Measurements from ENCODE around the gene ASF1A. TPM values are rescaled to one million over a fixed set of nuclear protein-coding genes. Genes with fewer than 3 reads are reported as not detected.
"Not testable (repeated sequence)": the region's sequence is repeated elsewhere in the genome, so short reads cannot be mapped to it uniquely, and the experiment has no call there.

ASF1A gene
- total and polyA plus RNA-seq, 2 experiments from 2014 or later, result 15.5 to 21.5 TPM

DNA sequence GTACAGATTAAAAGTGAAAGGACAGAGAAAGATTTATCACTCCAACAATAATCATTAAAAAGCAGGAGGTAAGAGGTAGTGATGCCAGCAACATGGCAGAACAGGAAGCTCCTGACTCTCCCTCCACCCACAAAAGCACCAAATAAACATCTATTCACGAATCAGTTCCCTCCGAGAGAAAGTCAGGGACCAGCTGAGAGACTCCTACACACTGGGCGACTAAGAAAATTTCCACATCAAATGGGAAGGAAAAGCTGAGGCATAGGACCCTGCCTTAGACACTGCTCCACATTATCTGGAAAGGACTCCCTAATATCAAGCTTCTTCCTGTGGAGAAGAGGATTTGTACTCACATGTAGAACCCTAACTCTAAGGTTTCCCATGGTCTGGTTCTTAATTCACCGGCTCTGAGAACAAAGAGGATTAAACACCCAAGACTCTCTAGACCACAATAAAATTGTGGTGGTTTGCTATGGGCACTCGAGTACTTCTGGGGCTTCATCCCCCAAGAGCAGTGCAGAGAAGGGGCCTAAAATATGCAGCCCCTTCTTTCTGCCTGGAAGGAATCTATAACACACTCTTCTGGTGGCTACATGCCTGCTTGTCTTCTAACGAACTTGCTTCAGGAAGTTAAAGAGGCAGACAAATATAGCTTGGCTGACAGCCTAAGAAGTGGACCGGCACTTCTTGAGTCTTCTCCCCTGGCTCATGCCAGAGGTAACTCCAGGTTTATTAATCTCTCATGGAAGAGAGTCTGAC, 29.4 kb upstream of the ASF1A start:
- Histone ChIP-seq H3K4me2 (ENCODE audit: unreplicated experiment) (no peak overlapping the region), H3K9me3 (ENCODE audit: low read depth) (no peaks in the 10 kb centered on the region), H3K79me2 (ENCODE audit: insufficient read depth) (peaks cover 72% of the 10 kb centered on the region), H3K27ac (no peak overlapping the region), H3K9ac (no peak overlapping the region), H3K9me2 (ENCODE audit: insufficient read depth) (no peaks in the 10 kb centered on the region), H2AFZ (no peak overlapping the region), H4K20me1 (ENCODE audit: insufficient read depth) (no peaks in the 10 kb centered on the region), H3F3A (ENCODE audit: insufficient read depth) (no peaks in the 10 kb centered on the region), H3K4me3 (no peak overlapping the region), H3K4me1 (ENCODE audit: insufficient read depth) (peaks cover 4% of the 10 kb centered on the region; the same call in 1 of the 2 replicates), H3K36me3 (ENCODE audit: low read depth) (no peaks in the 10 kb centered on the region), H3K27me3 (replicated peaks; ENCODE audit: insufficient read depth) (no peaks in the 10 kb centered on the region)
- TF ChIP-seq EZH2 (IDR thresholded peaks at IDR 0.05; ENCODE audit: insufficient read depth, poor library complexity, severe bottlenecking), result no peak
- TF ChIP-seq EZH2phosphoT487 (IDR thresholded peaks at IDR 0.05; ENCODE audit: insufficient read depth, low read depth), result no peak
- no peak for DNase-seq
- in situ Hi-C loops (cut with MboI), result no loop called here
- whole genome bisulfite sequencing, 2 experiments (ENCODE audit: low coverage in 1 of 2, low lambda C conversion rate in 2 of 2, missing lambda C conversion rate in 2 of 2), result 68 to 70% methylated on average over 7 of the region's 7 CpGs

DNA sequence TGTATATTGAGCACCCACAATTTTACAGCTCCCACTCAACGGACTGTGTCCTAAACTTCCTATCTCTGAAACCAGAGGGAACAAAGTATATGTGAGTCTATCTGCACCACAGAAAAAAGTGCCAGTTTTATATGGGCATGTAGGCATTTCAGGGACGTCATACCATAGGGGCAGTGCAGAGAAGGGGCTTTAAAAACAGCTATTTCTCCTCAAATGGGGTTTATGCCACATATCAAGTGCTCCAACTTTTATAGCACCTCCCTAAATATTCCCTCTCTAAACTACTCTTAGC, 28.9 kb upstream of the ASF1A start:
- DNase-seq, result no peak
- Histone ChIP-seq H3F3A (ENCODE audit: insufficient read depth) (no peaks in the 10 kb centered on the region), H3K36me3 (ENCODE audit: low read depth) (no peaks in the 10 kb centered on the region), H3K27ac (no peak overlapping the region), H3K9me3 (ENCODE audit: low read depth) (no peaks in the 10 kb centered on the region), H4K20me1 (ENCODE audit: insufficient read depth) (no peaks in the 10 kb centered on the region), H3K9me2 (ENCODE audit: insufficient read depth) (no peaks in the 10 kb centered on the region), H3K4me2 (ENCODE audit: unreplicated experiment) (no peak overlapping the region), H3K9ac (no peak overlapping the region), H3K4me3 (no peak overlapping the region), H3K27me3 (replicated peaks; ENCODE audit: insufficient read depth) (no peaks in the 10 kb centered on the region), H2AFZ (no peak overlapping the region), H3K4me1 (ENCODE audit: insufficient read depth) (peaks cover 6% of the 10 kb centered on the region; the same call in 1 of the 2 replicates), H3K79me2 (ENCODE audit: insufficient read depth) (peaks cover 74% of the 10 kb centered on the region)
- WGBS, 2 experiments (ENCODE audit: low coverage in 1 of 2, low lambda C conversion rate in 2 of 2, missing lambda C conversion rate in 2 of 2), result 53 to 57% methylated on average over 2 of the region's 2 CpGs
- no peak for TF ChIP-seq EZH2phosphoT487 (IDR thresholded peaks at IDR 0.05; ENCODE audit: insufficient read depth, low read depth)
- TF ChIP-seq EZH2 (IDR thresholded peaks at IDR 0.05; ENCODE audit: insufficient read depth, poor library complexity, severe bottlenecking), result no peak
- in situ Hi-C loops (cut with MboI), result no loop called here

DNA sequence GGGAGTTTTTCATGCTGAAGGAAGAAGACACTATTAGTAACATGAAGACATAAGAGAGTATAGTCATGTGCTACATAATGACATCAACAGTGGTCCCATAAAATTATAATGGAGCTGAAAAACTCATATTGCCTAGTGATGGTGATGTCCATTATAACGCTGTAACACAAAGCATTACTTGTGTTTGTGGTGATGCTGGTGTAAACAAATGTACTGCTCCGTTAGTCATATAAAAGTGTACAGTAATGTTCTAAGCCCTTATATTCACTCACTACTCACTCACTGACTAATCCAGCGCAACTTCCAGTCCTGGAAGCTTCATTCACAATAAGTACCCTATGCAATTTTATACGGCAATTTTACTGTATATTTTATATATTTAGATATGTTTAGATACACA, 26.8 kb upstream of the ASF1A start:
- Histone ChIP-seq H3K79me2 (ENCODE audit: insufficient read depth) (peaks cover 81% of the 10 kb centered on the region), H4K20me1 (ENCODE audit: insufficient read depth) (no peaks in the 10 kb centered on the region), H3K4me2 (ENCODE audit: unreplicated experiment) (no peak overlapping the region), H3K36me3 (ENCODE audit: low read depth) (no peaks in the 10 kb centered on the region), H3K4me3 (no peak overlapping the region), H2AFZ (no peak overlapping the region), H3K4me1 (ENCODE audit: insufficient read depth) (peaks cover 6% of the 10 kb centered on the region; the same call in 1 of the 2 replicates), H3F3A (ENCODE audit: insufficient read depth) (no peaks in the 10 kb centered on the region), H3K9ac (no peak overlapping the region), H3K27ac (no peak overlapping the region), H3K9me3 (ENCODE audit: low read depth) (no peaks in the 10 kb centered on the region), H3K9me2 (ENCODE audit: insufficient read depth) (no peaks in the 10 kb centered on the region), H3K27me3 (replicated peaks; ENCODE audit: insufficient read depth) (no peaks in the 10 kb centered on the region)
- in situ Hi-C loops (cut with MboI), result no loop called here
- TF ChIP-seq EZH2phosphoT487 (IDR thresholded peaks at IDR 0.05; ENCODE audit: insufficient read depth, low read depth) (no peak), EZH2 (IDR thresholded peaks at IDR 0.05; ENCODE audit: insufficient read depth, poor library complexity, severe bottlenecking) (no peak)
- no peak for DNase-seq
- WGBS, 2 experiments (ENCODE audit: low coverage in 1 of 2, low lambda C conversion rate in 2 of 2, missing lambda C conversion rate in 2 of 2), result 78 to 80% methylated on average over 4 of the region's 4 CpGs

DNA sequence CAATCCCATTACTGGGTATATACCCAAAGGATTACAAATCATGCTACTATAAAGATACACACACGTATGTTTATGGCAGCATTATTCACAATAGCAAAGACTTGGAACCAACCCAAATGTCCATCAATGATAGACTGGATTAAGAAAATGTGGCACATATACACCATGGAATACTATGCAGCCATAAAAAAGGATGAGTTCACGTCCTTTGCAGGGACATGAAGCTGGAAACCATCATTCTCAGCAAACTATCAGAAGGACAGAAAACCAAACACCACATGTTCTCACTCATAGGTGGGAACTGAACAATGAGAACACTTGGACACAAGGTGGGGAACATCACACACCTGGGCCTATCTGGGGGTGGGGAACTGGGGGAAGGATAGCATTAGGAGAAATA, 25.1 kb upstream of the ASF1A start:
- not testable (repeated sequence) for H3K27ac ChIP-seq
- 96 to 100% methylated on average over 2 of the region's 2 CpGs for WGBS, 2 experiments (ENCODE audit: low coverage in 1 of 2, low lambda C conversion rate in 2 of 2, missing lambda C conversion rate in 2 of 2)

DNA sequence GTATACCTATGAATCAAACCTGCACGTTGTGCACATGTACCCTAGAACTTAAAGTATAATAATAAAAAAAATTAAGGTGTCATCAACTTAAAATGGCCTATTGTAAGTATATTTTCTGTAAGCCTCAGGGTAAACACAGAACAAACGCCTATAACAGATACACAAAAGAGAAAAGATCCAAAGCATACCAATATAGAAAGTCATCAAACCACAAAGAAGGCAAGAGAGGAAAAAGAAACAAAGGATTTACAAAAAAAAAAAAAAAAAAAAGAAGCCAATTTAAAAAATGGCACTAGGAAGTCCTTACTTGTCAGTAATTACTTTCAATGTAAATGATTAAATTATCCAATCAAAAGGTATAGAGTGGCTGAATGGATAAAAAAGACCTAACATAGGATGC, 24.6 kb upstream of the ASF1A start:
- WGBS, 2 experiments (ENCODE audit: low coverage in 1 of 2, low lambda C conversion rate in 2 of 2, missing lambda C conversion rate in 2 of 2), result 75 to 76% methylated on average over 2 of the region's 2 CpGs
- in situ Hi-C loops (cut with MboI), result no loop called here
- Histone ChIP-seq H3K27me3 (replicated peaks; ENCODE audit: insufficient read depth) (no peaks in the 10 kb centered on the region), H3K4me2 (ENCODE audit: unreplicated experiment) (no peak overlapping the region), H4K20me1 (ENCODE audit: insufficient read depth) (no peaks in the 10 kb centered on the region), H2AFZ (no peak overlapping the region), H3K79me2 (ENCODE audit: insufficient read depth) (peaks cover 77% of the 10 kb centered on the region), H3K27ac (no peak overlapping the region), H3K4me3 (no peak overlapping the region), H3K9ac (no peak overlapping the region), H3K9me2 (ENCODE audit: insufficient read depth) (no peaks in the 10 kb centered on the region), H3F3A (ENCODE audit: insufficient read depth) (no peaks in the 10 kb centered on the region), H3K4me1 (ENCODE audit: insufficient read depth) (peaks cover 6% of the 10 kb centered on the region; the same call in 1 of the 2 replicates), H3K36me3 (ENCODE audit: low read depth) (no peaks in the 10 kb centered on the region), H3K9me3 (ENCODE audit: low read depth) (no peaks in the 10 kb centered on the region)
- DNase-seq, result peak; percentile 50
- no peak for TF ChIP-seq EZH2 (IDR thresholded peaks at IDR 0.05; ENCODE audit: insufficient read depth, poor library complexity, severe bottlenecking)
- no peak for TF ChIP-seq EZH2phosphoT487 (IDR thresholded peaks at IDR 0.05; ENCODE audit: insufficient read depth, low read depth)

More for the DNA sequence above, 25.1 kb upstream of the ASF1A start:
- H3K9me2 ChIP-seq (ENCODE audit: insufficient read depth); H3K4me1 ChIP-seq (ENCODE audit: insufficient read depth); in situ Hi-C loops (cut with MboI); H4K20me1 ChIP-seq (ENCODE audit: insufficient read depth); H3K4me3 ChIP-seq; DNase-seq; H3K36me3 ChIP-seq (ENCODE audit: low read depth); H3K4me2 ChIP-seq (ENCODE audit: unreplicated experiment); H3K9me3 ChIP-seq (ENCODE audit: low read depth); H2AFZ ChIP-seq; H3K9ac ChIP-seq; H3K27me3 ChIP-seq (replicated peaks; ENCODE audit: insufficient read depth); H3F3A ChIP-seq (ENCODE audit: insufficient read depth): not testable (repeated sequence)
- peaks cover 77% of the 10 kb centered on the region for H3K79me2 ChIP-seq (ENCODE audit: insufficient read depth)

Data from GM23248 (cell line).